ENCODE measurements around the gene SMARCA2. TPM values are rescaled to one million over a fixed set of nuclear protein-coding genes. Genes with fewer than 3 reads are reported as not detected.

The SMARCA2 gene
- total RNA-seq, 4 donors from 2014 or later = 84.8 to 164 (median 91.6) TPM

- peak; percentile 50 for ATAC-seq (ENCODE audit: low FRiP score)
- TF ChIP-seq, protein P1, sequence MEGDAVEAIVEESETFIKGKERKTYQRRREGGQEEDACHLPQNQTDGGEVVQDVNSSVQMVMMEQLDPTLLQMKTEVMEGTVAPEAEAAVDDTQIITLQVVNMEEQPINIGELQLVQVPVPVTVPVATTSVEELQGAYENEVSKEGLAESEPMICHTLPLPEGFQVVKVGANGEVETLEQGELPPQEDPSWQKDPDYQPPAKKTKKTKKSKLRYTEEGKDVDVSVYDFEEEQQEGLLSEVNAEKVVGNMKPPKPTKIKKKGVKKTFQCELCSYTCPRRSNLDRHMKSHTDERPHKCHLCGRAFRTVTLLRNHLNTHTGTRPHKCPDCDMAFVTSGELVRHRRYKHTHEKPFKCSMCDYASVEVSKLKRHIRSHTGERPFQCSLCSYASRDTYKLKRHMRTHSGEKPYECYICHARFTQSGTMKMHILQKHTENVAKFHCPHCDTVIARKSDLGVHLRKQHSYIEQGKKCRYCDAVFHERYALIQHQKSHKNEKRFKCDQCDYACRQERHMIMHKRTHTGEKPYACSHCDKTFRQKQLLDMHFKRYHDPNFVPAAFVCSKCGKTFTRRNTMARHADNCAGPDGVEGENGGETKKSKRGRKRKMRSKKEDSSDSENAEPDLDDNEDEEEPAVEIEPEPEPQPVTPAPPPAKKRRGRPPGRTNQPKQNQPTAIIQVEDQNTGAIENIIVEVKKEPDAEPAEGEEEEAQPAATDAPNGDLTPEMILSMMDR (IDR thresholded peaks at IDR 0.05) = no peak
- no peak for DNase-seq (ENCODE audit: low spot score)
These were observed 227.7 kb downstream of the SMARCA2 start for GRCh38 chr9:2242831-2243330.

Small RNAs within 50 kb of the gene (small RNA-seq; reads per million reads assigned to genes)
- not detected for gene RN7SL592P
- not detected for gene RNU2-25P

Measured in omental fat pad (tissue), 4 donors.